Neuron (in vitro differentiated cells): ENCODE data around the gene NEK11.

ENCODE experiments used
- H2AFZ ChIP-seq: one replicate; pipeline ENCODE4 v1.6.1; 2013; ENCODE audit warnings: low read depth, mild to moderate bottlenecking, inconsistent platforms, low read length, moderate library complexity
- H3K27me3 ChIP-seq: one replicate; pipeline ENCODE4 v1.6.1; 2013; ENCODE audit warnings: low read length; ENCODE audit not compliant: insufficient read depth
- H3K36me3 ChIP-seq: one replicate; pipeline ENCODE4 v1.6.1; 2013; ENCODE audit warnings: low read length; ENCODE audit not compliant: insufficient read depth
- H3K4me1 ChIP-seq: one replicate; pipeline ENCODE4 v1.6.1; 2013; ENCODE audit warnings: low read length; ENCODE audit not compliant: insufficient read depth
- H3K4me3 ChIP-seq: 2 replicates; pipeline ENCODE4 v1.5.1; 2013; ENCODE audit warnings: mild to moderate bottlenecking, low read length, moderate library complexity
- H3K9me3 ChIP-seq: one replicate; pipeline ENCODE4 v1.6.1; 2013; ENCODE audit warnings: low read length

NEK11 gene

DNA sequence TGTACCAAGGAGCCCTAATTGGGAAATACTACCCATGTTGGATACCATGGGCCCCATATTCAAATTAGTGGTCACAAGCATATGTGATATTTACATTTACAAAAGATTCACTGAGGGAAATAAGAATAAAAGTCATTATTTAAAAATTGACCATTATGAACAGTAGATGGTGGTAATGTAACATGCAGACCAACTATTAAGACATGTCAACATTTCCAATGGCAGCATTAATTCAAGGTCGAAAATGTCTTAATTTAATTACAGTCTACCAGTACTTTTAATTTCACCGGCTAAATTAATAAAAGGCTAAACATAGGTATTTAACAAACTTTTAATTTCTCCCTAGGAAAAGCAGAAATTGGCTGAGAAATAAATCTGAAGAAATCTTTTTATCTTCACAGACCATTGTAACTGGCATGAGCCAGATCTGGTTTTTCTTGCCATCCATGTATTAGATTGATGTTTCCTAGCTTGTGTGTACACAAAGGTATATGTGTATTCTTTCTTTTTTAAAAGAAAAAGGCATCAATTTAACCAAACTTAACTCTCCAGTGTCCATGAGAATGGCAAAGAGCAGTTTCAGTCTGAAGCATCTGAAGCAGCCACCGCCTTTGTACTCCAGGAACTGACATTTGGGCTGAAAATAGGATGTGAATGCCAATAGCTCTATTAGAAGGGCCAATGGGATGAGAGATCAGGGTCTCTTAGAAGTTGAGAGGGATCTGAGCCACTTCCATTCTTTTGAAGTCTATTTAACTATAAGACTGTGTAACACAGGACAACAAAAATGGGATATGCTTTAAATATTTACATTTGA lies 26.6 kb downstream of the NEK11 start:
- H3K4me1 ChIP-seq: peaks cover 11% of the 10 kb centered on the region
- H2AFZ ChIP-seq: no peak overlapping the region
- H3K4me3 ChIP-seq: no peak overlapping the region
- H3K36me3 ChIP-seq: no peaks in the 10 kb centered on the region
- H3K27me3 ChIP-seq: no peaks in the 10 kb centered on the region
- H3K9me3 ChIP-seq: no peaks in the 10 kb centered on the region

DNA sequence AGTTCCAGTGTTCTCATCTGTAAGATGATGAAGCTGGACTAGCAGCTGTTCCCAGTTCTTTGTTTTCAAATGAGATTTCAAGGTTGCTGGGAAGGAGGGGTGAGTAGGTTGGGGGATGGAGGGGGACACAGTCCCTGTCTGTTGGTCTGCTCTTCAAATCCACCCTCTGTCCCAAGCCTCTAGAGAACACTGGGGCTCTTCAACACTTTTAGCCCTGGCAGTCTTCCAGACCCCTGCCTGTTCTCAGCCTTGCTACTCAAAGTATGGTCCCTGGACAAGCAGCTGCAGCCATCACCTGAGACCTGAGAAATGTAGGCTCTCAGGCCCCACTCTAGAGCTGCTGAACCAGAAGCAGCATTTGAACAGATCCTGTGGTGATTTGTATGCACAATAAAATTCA lies 41.3 kb downstream of the NEK11 start:
- H3K4me3 ChIP-seq: no peak overlapping the region
- H3K36me3 ChIP-seq: no peaks in the 10 kb centered on the region
- H2AFZ ChIP-seq: no peak overlapping the region
- H3K9me3 ChIP-seq: no peaks in the 10 kb centered on the region
- H3K4me1 ChIP-seq: no peaks in the 10 kb centered on the region
- H3K27me3 ChIP-seq: no peaks in the 10 kb centered on the region

DNA sequence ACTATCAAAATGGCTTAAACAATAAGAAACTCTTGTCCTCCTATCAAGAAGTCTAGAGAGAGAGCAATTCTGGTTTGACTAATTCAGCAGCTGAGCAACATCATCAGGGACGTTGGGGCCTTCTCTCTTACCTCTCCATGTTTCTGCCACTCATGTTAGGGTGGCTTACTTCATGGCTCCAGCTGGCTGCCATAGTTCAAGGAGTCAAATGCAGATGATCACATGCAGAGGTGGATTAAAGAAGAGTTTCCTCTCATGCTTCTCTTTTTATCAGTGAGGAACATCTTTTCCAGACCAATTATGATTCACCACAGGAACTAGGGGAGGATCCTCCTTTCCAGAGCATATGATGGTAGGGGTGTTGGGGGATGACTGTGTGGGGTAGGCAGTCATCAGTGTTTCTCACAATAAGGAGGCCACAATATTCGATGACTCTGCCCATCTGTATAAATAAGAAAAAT lies 45.5 kb downstream of the NEK11 start:
- Histone ChIP-seq H3K4me3 (no peak overlapping the region), H2AFZ (peak overlapping the region; percentile 13), H3K36me3 (no peaks in the 10 kb centered on the region), H3K9me3 (no peaks in the 10 kb centered on the region), H3K4me1 (no peaks in the 10 kb centered on the region), H3K27me3 (no peaks in the 10 kb centered on the region)

DNA sequence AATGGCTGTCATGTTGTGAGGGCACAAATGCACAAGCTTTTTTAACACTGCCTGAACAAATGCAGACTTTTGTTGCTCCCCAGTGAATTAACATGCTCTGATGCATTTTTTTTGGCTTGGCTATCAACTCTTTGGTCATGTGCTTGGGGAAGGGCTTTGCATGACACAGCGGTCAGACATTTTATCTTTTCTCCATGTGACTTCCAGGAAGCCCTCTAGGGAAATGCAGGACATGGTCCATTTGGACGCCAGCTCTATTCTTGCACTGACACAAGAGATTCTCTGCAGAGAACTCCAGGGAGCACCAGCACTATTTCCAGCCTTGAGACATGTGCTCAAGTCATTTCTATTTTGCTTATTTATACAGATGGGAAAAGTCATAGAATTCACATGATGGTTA lies 46.2 kb downstream of the NEK11 start:
- Histone ChIP-seq H3K27me3 (no peaks in the 10 kb centered on the region), H3K4me1 (peaks cover under 1% of the 10 kb centered on the region), H3K36me3 (no peaks in the 10 kb centered on the region), H3K9me3 (no peaks in the 10 kb centered on the region), H3K4me3 (no peak overlapping the region), H2AFZ (peak overlapping the region; percentile 13)

DNA sequence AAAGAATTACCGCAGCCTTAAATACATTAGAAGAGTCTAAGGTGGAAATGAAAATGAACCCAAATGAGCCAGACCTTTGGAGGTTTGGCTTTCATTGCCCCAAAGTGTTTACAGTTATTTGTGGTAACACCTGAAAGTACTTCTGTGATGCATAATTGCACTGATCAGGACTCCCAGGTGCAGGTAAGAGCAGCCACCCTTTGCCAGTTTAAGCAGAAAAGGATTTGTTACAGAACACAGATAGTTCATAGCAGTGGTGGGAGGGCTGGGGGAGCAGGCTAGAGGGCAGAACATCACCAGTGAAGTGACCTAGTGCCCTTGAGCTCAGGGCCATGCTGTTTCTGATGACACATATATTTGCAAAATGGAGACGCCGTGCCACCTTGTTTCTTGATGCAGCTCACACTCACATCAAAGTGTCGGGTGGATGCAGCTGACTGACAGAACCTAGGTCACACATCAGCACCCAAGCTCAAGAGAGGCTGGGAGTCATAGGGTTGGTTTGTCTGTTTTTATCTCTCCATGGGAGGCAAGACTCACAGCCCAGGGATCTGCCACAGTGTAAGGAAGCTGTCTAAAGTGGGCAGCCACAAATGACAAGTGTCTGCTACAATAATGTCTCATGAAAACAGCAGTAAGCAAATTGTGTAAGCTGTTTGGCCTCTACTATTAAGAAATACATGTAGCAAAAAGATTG lies 49.1 kb downstream of the NEK11 start:
- no peak overlapping the region for H3K4me3 ChIP-seq
- H3K36me3 ChIP-seq: no peaks in the 10 kb centered on the region
- no peak overlapping the region for H2AFZ ChIP-seq
- H3K9me3 ChIP-seq: no peaks in the 10 kb centered on the region
- no peaks in the 10 kb centered on the region for H3K27me3 ChIP-seq
- peaks cover 5% of the 10 kb centered on the region for H3K4me1 ChIP-seq

DNA sequence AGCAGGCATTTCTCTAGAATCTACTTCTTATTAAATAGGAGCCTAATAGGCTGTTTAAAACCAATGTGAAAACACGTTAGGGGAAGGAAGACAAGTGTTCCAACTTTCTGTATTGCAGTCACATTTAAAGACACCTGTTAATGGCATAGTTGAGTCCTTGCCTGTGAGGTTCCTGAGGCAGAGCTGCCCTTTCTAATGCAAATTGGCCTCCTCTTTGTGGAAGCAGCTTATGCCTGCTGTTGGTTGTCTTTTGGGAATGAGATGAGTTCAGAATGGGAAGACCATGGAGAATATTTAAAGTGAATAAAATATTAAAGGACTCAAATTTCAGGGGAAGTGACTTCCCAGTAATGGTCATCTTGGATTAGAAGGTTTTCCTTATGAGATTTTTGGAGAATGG lies 51.2 kb downstream of the NEK11 start:
- Histone ChIP-seq H3K36me3 (no peaks in the 10 kb centered on the region), H3K4me3 (no peak overlapping the region), H3K9me3 (no peaks in the 10 kb centered on the region), H3K4me1 (peaks cover 9% of the 10 kb centered on the region), H3K27me3 (no peaks in the 10 kb centered on the region), H2AFZ (no peak overlapping the region)

DNA sequence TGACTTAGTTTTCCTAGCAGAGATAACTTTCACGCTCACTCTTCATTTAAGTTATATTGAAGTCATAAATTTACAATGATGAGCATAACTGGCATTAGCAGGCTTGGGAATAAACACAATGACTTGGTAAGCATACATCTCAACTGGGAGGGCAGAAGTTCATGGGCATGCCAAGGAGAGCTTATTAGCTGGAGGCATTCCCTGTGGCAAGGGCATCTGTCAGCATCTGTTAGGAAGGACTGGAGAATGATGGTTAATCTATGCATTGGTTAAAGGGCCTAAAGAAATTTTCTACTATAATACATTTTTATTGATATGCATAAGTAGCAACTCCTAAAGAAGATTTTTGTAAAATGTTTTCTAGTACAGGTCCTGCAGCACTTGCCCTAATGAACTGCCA lies 52.4 kb downstream of the NEK11 start:
- H3K4me3 ChIP-seq: no peak overlapping the region
- no peaks in the 10 kb centered on the region for H3K36me3 ChIP-seq
- H2AFZ ChIP-seq: no peak overlapping the region
- H3K9me3 ChIP-seq: no peaks in the 10 kb centered on the region
- H3K27me3 ChIP-seq: no peaks in the 10 kb centered on the region
- peaks cover 18% of the 10 kb centered on the region for H3K4me1 ChIP-seq

DNA sequence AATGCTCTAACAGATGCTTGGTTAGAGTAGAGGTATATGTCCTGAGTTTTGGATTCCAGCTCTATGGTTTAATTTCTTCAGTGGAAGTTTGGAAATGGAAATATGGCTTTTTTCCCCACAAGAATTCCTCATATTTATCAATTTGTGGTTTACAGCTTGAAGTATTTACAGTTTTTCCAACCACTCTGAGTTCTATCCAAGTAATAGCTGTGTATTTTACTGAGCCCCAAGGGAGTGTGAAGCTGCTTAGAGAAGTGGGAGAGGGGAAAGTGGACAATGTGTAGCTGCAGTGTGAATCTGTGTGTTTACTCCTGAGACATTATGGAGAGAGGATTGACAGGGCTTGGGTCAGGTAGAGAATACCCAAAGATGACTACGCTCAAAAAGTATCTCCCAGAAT lies 54.5 kb downstream of the NEK11 start:
- H3K4me1 ChIP-seq: peaks cover 18% of the 10 kb centered on the region
- H3K27me3 ChIP-seq: no peaks in the 10 kb centered on the region
- H2AFZ ChIP-seq: no peak overlapping the region
- no peaks in the 10 kb centered on the region for H3K9me3 ChIP-seq
- H3K4me3 ChIP-seq: no peak overlapping the region
- H3K36me3 ChIP-seq: no peaks in the 10 kb centered on the region

DNA sequence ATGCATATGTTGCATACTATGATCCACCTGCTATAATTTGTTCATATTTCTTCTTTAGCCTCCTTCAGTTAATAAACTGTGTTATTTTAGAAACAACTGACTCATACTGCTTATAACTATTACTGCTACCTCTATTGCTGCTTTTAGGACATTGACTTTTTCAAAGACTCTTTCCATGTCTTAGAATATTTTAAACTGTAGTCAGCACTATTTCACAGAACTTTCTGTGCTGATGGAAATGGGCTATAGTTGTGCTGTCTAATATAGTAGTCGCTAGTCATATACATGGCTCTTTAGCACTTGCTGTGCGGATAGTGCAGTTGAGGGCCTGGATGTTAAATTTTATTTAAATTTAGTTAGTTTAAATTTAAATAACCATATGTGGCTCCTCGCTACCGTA lies 55.6 kb downstream of the NEK11 start:
- no peak overlapping the region for H2AFZ ChIP-seq
- H3K4me1 ChIP-seq: peaks cover 18% of the 10 kb centered on the region
- H3K36me3 ChIP-seq: no peaks in the 10 kb centered on the region
- no peak overlapping the region for H3K4me3 ChIP-seq
- no peaks in the 10 kb centered on the region for H3K9me3 ChIP-seq
- no peaks in the 10 kb centered on the region for H3K27me3 ChIP-seq

DNA sequence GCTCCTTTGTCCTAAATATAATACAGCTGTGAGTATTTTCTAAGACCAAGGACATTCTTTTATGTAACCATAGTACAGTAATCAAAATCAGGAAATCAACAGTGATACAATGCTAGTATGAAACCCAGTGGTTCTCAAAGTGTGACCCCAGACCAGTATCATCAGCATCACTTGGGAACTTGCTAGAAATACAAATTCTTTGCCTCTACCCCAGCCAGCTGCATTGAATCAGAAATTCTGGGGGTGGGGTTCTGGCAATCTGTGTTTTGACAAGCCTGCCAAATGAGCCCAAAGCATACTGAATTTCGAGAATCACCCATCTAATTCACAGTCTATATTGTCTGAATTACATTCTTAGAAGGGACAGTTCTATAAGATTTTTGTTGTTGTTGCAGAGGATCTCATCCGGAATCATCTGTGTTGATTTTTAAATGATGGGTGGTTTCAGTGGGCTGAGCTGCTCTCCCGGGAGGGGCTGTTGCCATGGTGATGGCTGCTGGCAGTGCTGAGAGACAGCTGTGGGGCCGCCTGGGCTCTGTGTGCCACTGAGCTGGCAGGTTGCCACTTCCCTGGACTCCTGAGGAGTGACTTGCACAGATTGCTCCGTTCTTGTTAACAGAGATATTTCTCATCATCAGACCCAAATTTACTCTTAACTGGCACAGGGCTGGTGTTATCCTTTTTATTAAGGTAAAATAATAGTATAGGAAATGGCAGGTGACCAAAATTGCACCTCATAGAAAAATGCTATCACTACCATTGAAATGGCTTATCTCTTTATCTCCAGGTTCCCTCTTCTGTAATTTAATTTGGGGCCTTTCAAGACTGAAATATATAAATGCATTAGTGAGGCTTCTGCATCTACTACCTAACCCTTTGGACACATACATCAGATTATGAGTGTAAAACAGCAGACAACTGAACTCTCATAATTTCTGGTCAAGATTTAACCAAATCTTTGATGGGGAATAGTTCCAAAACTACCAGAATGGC lies 56.5 kb downstream of the NEK11 start:
- Histone ChIP-seq H3K4me3 (no peak overlapping the region), H3K9me3 (no peaks in the 10 kb centered on the region), H3K36me3 (no peaks in the 10 kb centered on the region), H2AFZ (no peak overlapping the region), H3K4me1 (peaks cover 14% of the 10 kb centered on the region), H3K27me3 (no peaks in the 10 kb centered on the region)

DNA sequence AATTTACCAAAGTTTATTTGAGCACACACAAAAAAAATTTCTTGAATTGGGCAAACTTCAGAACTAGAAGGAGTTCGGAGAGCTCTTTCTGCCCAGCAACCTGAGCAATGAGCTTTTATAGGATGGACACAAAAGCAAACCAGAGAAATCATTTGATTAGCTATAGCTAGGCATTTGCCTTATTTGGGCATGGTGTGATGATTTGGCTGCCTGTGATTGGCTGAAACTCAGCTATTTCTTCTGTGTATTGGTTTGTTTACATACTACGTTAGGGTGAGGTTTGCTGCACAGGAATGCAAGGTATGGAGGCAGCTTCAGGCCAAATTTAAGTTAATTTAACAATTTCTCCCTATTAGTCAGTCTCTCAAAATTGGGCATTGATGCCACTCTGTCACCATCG lies 65.1 kb downstream of the NEK11 start:
- H3K4me1 ChIP-seq: peaks cover 2% of the 10 kb centered on the region
- H3K4me3 ChIP-seq: no peak overlapping the region
- no peaks in the 10 kb centered on the region for H3K36me3 ChIP-seq
- H2AFZ ChIP-seq: no peak overlapping the region
- no peaks in the 10 kb centered on the region for H3K27me3 ChIP-seq
- no peaks in the 10 kb centered on the region for H3K9me3 ChIP-seq

DNA sequence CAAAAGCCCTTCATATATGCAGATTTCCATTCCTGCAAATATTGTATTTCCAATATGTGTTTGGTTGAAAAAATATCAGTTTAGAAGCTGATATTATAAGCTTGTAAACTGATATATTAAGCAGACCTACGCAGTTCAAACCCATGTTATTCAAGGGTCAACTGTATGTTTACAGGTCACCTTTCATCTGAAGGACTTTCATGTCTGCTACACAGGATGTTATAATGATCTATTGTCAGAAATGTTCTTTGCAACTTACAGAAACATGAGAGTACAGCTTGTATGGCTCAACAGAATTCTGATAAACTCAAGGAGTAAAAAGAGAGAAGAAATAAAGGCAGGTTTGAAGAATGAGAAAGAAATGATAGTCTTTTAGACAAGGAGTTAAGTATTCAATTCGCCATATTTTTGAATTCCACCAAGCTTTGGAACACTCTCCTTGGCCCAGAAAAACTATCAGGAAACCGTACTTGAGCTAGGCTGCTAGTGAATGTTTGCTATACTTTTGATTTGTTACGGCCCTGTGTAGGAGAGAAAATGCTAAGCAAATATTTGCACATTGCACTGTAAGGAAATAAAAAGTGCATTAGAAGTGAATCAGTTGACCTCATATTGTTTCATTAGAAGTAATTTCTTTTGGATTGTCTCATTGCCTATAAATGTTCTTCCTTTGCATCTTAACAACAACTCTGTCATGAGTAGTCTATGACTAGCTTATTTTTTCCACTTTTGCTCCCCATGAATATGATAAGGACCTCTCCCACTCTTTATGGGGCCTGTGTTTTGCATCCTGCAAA lies 81.2 kb downstream of the NEK11 start:
- Histone ChIP-seq H3K27me3 (no peaks in the 10 kb centered on the region), H3K36me3 (no peaks in the 10 kb centered on the region), H3K4me1 (no peaks in the 10 kb centered on the region), H2AFZ (no peak overlapping the region), H3K9me3 (peaks cover 5% of the 10 kb centered on the region), H3K4me3 (no peak overlapping the region)
